GM20431 (cell line): ENCODE data around the gene OR5J2.
"Not testable (repeated sequence)": the region's sequence is repeated elsewhere in the genome, so short reads cannot be mapped to it uniquely, and the experiment has no call there.

Source experiments
- in situ Hi-C: fragments of 300-500 bp; cut with MseI, MboI; formaldehyde crosslinking; loops from one replicate; pipeline ENCODE4 v1.15.0; 2020; ENCODE audit warnings: low sequenced_read_pairs; ENCODE audit not compliant: unreplicated experiment

Gene OR5J2

DNA sequence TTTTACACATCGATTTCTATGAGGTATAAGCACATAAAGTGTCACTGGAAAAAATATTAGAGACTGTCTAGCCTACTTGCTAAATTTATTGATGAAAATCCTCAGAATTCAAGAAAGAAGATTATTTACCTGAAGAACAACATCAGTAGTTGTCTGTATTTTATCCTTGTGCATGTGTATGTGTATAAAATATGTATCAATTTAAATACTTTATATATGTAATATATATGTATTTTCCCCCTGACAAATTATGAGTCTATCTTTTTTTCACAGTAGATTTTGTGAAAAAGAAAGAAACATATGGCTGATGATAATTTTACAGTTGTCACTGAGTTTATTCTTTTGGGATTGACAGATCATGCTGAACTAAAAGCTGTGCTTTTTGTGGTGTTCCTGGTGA lies at the start of gene OR5J2:
TSS of gene OR5J2 (plus strand) at position 301 of the 400 bp plus-strand sequence. CDS start at position 301, 0 bp downstream.
- in situ Hi-C loops: no loop called here

DNA sequence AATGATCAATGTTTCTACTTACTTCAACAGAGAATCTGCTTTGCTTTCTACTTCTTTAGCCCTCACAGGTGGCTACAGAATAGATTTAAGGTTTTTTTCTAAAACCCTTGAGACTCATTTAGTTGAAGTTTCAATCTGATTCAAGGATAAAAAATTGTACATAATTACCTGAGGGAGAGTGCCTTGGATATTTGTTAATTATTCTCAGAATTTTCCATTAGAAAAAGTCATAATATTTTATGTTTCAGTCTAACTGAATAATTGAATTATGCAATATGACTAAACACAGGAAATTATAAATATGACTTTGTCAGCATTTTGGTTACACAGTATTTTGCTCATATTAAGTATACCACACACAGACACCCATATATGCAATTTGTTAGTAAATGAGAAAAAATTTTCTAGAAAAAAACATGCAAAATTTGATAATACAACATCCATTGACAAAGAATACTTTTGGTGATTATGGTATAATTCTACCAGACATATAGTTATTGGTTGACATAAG lies 36.2 kb upstream of the OR5J2 start, which contains the start of gene OR8J3:
TSS of gene OR8J3 (minus strand) at position 51 of the 511 bp plus-strand sequence. CDS start 2,483 bp downstream, outside the sequence.
- in situ Hi-C loops: no loop called here

DNA sequence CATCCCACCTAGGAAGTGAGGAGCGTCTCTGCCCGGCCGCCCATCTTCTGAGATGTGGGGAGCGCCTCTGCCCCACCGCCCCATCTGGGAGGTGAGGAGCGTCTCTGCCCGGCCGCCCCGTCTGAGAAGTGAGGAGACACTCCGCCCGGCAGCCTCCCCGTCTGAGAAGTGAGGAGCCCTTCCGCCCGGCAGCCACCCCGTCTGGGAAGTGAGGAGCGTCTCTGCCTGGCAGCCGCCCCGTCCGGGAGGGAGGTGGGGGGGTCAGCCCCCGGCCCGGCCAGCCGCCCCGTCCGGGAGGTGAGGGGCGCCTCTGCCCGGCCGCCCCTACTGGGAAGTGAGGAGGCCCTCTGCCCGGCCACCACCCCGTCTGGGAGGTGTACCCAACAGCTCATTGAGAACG lies 32.7 kb upstream of the OR5J2 start:
- in situ Hi-C loops: not testable (repeated sequence)

DNA sequence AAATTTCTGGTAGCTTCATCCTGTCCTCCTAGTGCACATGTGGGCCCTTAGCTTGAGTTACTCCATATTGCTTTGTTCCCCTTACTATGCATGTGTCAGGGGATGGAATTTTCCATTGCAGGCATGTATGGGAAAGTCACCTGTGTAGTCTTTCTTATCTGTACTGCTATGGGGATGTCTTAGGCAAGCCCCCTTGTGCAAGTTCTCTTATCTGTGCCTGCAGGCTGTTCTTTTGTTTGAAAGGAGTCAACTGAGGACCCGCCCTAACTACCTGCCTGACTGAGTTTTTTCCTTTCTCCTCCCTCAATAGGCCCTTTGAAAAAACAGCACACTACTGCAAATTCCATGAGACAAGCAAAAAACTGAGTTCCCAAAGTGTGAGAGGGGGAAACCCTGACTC lies 25.0 kb upstream of the OR5J2 start:
- in situ Hi-C loops: no loop called here

DNA sequence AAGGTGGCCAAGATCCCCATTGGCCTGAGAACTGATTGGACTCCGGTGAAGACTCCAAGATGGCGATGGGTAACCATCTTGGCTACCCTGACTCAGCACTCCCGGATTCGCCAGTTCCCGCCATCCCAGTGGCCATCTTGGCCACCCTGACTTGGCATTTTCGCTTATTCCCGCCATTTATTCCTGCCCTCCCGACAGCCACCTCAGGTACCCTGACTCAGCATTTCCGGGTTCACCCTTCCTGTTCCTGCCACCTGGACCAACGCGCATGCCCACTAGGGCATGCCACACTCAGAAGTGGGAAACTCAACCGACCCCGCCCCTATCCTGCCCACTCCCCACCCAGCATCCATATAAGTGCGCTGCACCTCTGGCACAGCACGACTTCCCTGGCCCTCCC lies 24.1 kb upstream of the OR5J2 start:
- in situ Hi-C loops: no loop called here

DNA sequence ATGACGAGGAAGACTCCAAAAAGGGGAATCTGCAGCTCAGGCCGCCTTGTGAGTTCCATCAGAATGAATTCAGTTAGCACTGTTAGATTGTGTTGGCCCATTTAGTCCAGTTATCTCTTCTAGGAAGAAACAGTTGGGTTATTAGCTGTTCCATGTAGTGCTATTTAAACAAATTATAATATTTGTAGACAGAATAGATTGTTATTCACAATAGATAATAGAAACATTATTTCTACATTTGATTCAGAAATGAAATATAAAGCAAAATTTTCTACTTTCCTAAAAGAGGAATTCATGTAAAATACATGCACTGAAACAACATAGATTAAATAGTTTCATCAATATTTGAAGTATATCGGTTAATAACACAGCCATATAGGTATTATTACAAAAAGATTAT lies 16.2 kb upstream of the OR5J2 start, which contains the start of gene OR8K5:
TSS of gene OR8K5 (minus strand) at position 101 of the 400 bp plus-strand sequence. CDS start at position 101, 0 bp downstream.
- in situ Hi-C loops: no loop called here

DNA sequence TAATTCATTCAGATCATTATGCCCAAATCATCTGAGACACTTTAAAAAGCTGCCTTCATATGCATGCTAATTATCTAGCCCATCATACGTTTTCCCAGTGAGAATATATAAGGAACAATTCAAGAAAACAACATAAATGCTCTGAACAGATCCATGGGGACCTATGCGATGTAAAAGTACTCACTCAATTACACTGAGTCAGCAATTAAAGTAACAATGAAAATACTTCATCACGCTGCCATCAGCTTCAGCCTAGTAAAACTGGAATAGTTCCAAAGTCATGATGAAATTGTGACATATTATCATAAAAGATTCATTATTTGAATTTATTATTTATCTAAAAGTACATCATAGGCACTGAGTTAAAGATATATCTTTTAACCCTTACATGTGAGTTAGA lies 12.6 kb upstream of the OR5J2 start:
- in situ Hi-C loops: no loop called here

DNA sequence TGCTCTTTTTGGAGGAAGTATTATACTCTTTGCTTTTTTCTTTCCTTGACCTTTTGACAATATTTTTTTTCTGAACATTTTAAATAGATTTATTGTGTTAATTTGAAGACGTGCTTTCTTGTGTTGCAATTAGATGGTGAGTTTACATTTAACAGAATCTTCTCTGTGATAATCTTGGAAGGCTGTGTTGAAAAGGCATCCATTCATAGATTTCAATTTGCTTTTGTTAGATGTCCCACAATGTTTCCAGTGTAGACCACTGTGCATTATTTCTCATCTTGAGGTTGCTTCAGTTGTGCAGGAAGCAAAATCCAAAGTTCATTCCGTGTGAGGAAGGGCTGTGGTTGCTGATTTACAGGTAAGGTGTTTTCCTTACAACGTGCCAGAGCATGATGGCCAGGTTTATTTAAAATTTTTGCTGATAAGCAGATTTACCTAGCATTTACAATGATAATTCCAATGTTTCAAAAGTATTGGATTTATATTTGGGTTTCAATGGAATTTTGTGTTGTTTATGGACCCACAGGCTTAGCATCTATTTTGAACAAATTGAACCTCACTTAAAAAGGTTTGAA lies 4.1 kb upstream of the OR5J2 start:
- in situ Hi-C loops: no loop called here

DNA sequence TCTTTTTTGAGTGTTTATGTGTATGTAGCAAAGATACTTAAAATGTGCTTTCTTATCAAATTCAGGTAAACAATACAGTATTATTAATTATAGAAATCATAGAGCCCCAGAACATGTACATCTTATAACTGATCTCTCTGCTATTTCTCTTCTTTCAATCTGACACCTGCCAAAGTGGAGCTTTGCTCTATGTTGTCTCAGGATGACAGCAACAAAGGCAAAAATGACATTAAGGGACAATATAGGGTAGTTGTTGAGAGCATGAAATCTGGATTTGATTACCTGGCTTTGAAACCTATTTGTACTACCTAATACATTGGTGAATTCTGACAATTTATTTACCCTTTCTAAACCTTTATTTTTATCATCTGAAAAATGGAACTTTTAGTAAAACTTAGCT lies 7.0 kb downstream of the OR5J2 start:
- in situ Hi-C loops: no loop called here

DNA sequence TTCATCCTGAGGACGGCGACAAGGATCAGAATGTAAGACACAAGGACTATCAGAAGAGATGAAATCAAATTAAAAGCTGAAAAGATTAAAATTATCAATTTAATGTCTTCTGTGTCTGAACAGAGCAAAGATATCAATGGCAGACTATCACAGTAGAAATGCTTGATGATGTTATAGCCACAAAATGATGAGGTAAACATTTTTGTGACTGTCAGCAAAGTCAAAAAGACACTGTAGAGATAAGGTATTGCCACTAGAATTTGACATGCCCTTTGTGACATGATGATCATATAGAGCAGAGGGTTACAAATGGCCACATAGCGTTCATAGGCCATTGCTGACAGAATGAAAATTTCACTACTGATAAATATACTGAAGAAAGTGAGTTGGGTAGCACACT lies 12.2 kb downstream of the OR5J2 start:
- in situ Hi-C loops: no loop called here

DNA sequence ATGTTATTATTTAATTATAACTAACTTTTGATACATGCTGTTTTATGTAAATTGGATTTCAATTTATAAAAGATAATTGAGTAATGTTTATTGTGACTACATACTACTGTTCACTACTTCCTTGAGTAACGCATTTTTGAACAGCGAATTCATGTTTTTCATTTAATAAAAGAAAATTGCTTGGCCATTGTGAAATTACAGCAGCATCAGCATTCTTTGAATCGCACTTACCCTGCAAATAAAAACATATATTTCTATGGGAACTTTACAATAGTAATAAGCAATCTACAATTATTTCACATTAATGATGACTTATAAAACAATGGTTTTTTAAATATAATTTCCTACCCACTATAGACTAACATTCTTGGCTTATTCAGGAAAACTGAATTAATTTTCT lies 20.3 kb downstream of the OR5J2 start:
- in situ Hi-C loops: no loop called here

DNA sequence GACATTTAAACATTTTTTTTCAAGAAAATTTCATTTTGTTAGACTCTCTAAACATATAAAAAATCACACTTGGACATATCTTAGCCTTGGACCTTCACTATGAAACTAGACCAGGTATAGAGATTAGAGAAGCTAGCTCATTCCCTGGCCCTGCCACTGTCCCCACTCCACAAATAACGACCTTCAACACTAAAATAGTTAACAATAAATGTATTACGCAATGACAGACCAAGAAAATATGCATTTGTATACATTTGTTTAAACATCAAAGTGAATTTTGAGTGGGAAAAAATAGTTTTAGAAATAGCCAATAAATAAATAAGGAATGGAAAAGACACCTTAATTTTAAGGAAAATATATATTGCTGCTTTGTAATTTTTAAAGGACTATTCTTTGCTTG lies 20.9 kb downstream of the OR5J2 start:
- in situ Hi-C loops: no loop called here

DNA sequence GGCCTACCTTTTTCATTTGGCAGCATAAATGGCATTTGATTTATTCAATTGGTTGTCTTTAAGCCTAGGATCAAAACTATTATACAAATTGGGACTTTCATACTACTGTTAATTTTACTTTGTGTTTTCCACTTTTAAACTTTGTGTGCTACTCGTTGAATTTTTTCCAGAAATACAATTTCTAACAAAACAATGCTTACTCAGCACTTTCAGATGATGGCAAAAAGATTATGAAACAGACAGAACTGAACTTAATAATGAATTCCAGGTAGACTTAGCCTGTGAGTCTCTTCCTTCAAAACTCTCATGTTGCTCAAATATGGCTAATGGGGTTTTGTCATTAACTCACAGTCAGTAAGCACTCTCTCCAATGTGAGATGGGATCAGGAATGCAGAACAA lies 31.4 kb downstream of the OR5J2 start:
- in situ Hi-C loops: no loop called here

DNA sequence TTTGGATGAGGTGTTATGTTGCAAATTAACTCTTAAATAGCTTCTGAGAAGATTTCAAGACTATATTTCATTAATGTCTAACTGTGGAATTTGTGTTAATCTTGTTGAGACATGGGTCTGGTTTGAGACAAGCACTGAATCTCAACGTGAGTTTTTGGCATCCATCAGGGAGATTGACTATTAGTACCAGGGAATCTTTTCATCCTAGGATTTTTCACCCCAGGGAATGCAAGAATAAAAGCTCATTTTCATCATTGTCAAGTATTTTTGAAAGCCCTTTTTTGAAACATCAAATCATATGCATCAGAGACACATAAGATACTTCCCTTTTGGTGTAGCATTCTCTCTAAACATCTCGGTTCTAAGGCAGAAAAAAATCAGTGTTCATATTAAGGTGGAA lies 38.1 kb downstream of the OR5J2 start:
- in situ Hi-C loops: no loop called here

DNA sequence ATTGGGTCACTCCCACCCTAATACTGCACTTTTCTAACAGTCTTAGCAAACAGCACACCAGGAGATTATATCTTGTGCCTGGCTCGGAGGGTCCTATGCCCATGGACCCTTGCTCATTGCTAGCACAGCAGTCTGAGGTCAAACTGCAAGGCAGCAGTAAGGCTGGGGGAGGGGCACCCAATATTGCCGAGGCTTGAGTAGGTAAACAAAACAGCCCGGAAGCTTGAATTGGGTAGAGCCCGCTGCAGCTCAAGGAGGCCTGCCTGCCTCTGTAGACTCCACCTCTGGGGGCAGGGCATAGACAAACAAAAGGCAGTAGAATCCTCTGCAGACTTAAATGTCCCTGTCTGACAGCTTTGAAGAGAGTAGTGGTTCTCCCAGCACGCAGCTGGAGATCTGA lies 43.3 kb downstream of the OR5J2 start:
- in situ Hi-C loops: not testable (repeated sequence)
